ENCODE data around the gene XPO5. TPM values are rescaled to one million over a fixed set of nuclear protein-coding genes. Genes with fewer than 3 reads are reported as not detected.

Gene XPO5
- total RNA-seq, 2 donors from 2014 or later, result 23.1 to 32.3 TPM

- Histone ChIP-seq H3K27ac (no peak overlapping the region), H3K4me3 (no peak overlapping the region), H3K9me3 (no peaks in the 10 kb centered on the region), H3K9ac (ENCODE audit: low read depth in 2 of 2, low read length in 2 of 2) (no peak overlapping the region), H3K36me3 (peaks cover 4% of the 10 kb centered on the region), H3K27me3 (no peaks in the 10 kb centered on the region), H3K4me1 (no peaks in the 10 kb centered on the region)
- TF ChIP-seq, protein P1, sequence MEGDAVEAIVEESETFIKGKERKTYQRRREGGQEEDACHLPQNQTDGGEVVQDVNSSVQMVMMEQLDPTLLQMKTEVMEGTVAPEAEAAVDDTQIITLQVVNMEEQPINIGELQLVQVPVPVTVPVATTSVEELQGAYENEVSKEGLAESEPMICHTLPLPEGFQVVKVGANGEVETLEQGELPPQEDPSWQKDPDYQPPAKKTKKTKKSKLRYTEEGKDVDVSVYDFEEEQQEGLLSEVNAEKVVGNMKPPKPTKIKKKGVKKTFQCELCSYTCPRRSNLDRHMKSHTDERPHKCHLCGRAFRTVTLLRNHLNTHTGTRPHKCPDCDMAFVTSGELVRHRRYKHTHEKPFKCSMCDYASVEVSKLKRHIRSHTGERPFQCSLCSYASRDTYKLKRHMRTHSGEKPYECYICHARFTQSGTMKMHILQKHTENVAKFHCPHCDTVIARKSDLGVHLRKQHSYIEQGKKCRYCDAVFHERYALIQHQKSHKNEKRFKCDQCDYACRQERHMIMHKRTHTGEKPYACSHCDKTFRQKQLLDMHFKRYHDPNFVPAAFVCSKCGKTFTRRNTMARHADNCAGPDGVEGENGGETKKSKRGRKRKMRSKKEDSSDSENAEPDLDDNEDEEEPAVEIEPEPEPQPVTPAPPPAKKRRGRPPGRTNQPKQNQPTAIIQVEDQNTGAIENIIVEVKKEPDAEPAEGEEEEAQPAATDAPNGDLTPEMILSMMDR (IDR thresholded peaks at IDR 0.05), result no peak
- intact Hi-C loops (cut with DNase I), result no loop called here
- DNase-seq, result no peak
Observed at GRCh38 chr6:43622541-43622940, 46.7 kb upstream of the XPO5 start.

DNA sequence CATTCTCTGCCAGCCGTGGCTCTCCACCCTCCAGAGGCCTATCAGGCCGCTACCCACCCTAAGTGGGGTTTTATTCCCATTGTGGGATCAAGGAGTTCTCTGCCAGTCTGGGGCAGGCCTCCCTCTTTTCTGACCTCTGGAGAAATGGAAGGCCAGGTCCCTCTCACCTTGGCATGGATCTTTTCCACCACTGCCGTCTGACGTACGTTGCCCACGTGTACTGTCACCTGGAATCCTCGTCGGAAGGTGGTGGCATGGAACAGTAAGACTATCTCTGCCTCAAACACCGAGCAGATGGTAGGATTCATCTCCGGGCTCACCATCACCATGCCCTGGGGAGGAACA lies 46.0 kb upstream of the XPO5 start:
- TF ChIP-seq, protein P1 (IDR thresholded peaks at IDR 0.05), result no peak
- intact Hi-C loops (cut with DNase I), result no loop called here
- no peaks in the 10 kb centered on the region for H3K4me1 ChIP-seq
- no peaks in the 10 kb centered on the region for H3K9me3 ChIP-seq
- H3K27ac ChIP-seq, result no peak overlapping the region
- no peak overlapping the region for H3K4me3 ChIP-seq
- DNase-seq, result no peak
- H3K36me3 ChIP-seq, result peaks cover 4% of the 10 kb centered on the region
- H3K27me3 ChIP-seq, result no peaks in the 10 kb centered on the region
- no peak overlapping the region for H3K9ac ChIP-seq (ENCODE audit: low read depth in 2 of 2, low read length in 2 of 2)

DNA sequence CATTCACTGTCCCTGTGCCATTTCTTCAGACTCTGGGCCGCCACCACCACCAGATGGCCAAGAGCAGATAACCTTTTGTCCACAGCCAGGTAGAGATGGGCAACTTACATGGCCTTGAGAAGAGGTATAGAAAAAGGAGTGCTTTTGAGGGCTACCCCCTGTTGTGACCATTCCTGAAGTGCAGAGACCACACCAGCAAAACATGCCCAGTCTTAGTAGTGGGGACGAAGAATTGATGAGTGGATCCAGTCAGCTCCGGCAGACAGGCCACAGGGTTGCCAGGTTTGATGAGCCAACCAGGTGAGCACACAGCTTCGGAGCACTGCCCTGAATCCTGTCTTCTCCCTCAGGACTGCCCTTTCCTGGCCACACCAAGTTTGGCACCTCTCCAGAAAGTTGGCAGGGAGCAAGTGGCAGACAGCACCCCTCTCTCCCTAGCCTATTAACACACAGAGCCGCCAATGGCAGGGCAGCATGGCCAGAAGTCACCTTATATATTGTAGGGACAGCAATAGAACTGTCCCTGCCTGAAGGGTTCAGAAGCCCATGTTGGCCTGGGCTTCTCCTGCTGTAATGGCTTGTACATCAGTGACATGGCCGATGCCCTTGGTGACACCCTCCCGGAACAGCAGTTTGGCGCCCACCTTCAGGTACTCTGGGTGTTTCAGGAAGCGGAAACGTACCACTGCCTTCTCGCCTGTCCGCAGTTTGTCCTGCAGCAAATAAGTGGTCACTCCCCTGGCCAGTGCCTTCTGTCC lies 45.4 kb upstream of the XPO5 start:
- intact Hi-C loops (cut with DNase I), result no loop called here
- Histone ChIP-seq H3K4me1 (no peaks in the 10 kb centered on the region), H3K9me3 (no peaks in the 10 kb centered on the region), H3K4me3 (no peak overlapping the region), H3K36me3 (peaks cover 4% of the 10 kb centered on the region), H3K27ac (no peak overlapping the region), H3K27me3 (no peaks in the 10 kb centered on the region), H3K9ac (ENCODE audit: low read depth in 2 of 2, low read length in 2 of 2) (no peak overlapping the region)
- no peak for DNase-seq
- TF ChIP-seq, protein P1 (IDR thresholded peaks at IDR 0.05), result no peak

- Histone ChIP-seq H3K27me3 (no peaks in the 10 kb centered on the region), H3K4me3 (no peak overlapping the region), H3K9ac (ENCODE audit: low read depth in 2 of 2, low read length in 2 of 2) (no peak overlapping the region), H3K9me3 (no peaks in the 10 kb centered on the region), H3K4me1 (no peaks in the 10 kb centered on the region), H3K36me3 (no peaks in the 10 kb centered on the region), H3K27ac (no peak overlapping the region)
- TF ChIP-seq, protein P1 (IDR thresholded peaks at IDR 0.05), result no peak
- no peak for DNase-seq
- intact Hi-C loops (cut with DNase I), result no loop called here
Observed at GRCh38 chr6:43616725-43617472, 41.1 kb upstream of the XPO5 start.

- Histone ChIP-seq H3K4me3 (no peak overlapping the region), H3K9me3 (no peaks in the 10 kb centered on the region), H3K36me3 (no peaks in the 10 kb centered on the region), H3K27ac (no peak overlapping the region), H3K9ac (ENCODE audit: low read depth in 2 of 2, low read length in 2 of 2) (no peak overlapping the region), H3K27me3 (no peaks in the 10 kb centered on the region), H3K4me1 (no peaks in the 10 kb centered on the region)
- no peak for DNase-seq
- intact Hi-C loops (cut with DNase I), result no loop called here
- TF ChIP-seq, protein P1 (IDR thresholded peaks at IDR 0.05), result no peak
Observed at GRCh38 chr6:43614396-43614730, 38.5 kb upstream of the XPO5 start.

Measured in colonic mucosa (tissue), 4 donors.